HFFc6 (cell line): Measurements from ENCODE around the gene ARHGAP28. TPM values are rescaled to one million over a fixed set of nuclear protein-coding genes. Genes with fewer than 3 reads are reported as not detected.
A peak's percentile ranks its signal among the peaks of the same experiment; 100 is the strongest.

ENCODE experiments used
- DNase-seq: peaks from one replicate; pipeline ENCODE4 v3.0.0-alpha.2; 2018
- H3K27ac Mint-ChIP-seq: 2 replicates; pipeline ENCODE4 v1.8.0; 2020; ENCODE audit warnings: mild to moderate bottlenecking, mixed read lengths
- H3K27me3 Mint-ChIP-seq: 2 replicates; pipeline ENCODE4 v1.8.0; 2021; ENCODE audit warnings: mild to moderate bottlenecking, moderate library complexity, mixed read lengths; ENCODE audit not compliant: insufficient read depth
- H3K36me3 Mint-ChIP-seq: 2 replicates; pipeline ENCODE4 v1.8.0; 2021; ENCODE audit warnings: low read depth, mixed read lengths
- H3K4me1 Mint-ChIP-seq: 2 replicates; pipeline ENCODE4 v1.8.0; 2020; ENCODE audit warnings: low read depth, mixed read lengths
- H3K4me3 Mint-ChIP-seq: 2 replicates; pipeline ENCODE4 v1.8.0; 2020; ENCODE audit warnings: mild to moderate bottlenecking, moderate library complexity, mixed read lengths
- H3K9me3 Mint-ChIP-seq: 2 replicates; pipeline ENCODE4 v1.8.0; 2020; ENCODE audit warnings: mild to moderate bottlenecking, mixed read lengths
- CTCF ChIP-seq: fragments of 200-600 bp; sonication (generic); IDR thresholded peaks from 2 replicates; pipeline ENCODE4 v1.5.0; 2021; ENCODE audit warnings: antibody characterized with exemption, mild to moderate bottlenecking
- total RNA-seq, 6 experiments: library from RNA; stranded (reverse); fragmentation: NEBNext Ultra II Directional; extraction: Animal tissue kit (Norgen Biotek cat#: 25700); gene quantifications; 2 replicates in 1 of 6; 3 replicates in 5 of 6; pipeline ENCODE4 v1.2.3, GENCODE V29; 2021

The ARHGAP28 gene
- total RNA-seq, 6 experiments from 2014 or later, result 0.05 to 0.97 (median 0.39) TPM; not detected in 1

DNA sequence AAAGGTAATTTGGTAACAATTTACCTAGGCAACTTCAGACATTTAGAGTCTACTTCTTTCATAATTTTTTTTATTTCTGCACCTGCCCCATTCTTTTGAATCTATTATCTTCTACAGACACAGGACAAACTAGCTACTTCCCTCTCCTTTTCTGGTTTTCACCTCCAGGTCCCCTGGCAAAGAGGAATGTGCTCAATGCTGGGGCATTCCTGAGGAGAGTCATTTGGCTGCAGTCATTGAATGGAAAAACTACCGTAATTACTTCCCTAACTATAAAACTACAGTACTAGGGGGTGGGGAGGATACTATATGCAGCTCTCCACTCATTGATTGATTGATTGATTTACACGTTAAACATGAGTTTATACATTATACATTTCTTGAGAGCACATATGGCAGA is 11.2 kb upstream of the ARHGAP28 start:
- H3K4me1 Mint-ChIP-seq, result peaks cover 17% of the 10 kb centered on the region; the same call in 1 of the 2 replicates
- no peak overlapping the region for H3K27ac Mint-ChIP-seq
- peaks cover 23% of the 10 kb centered on the region for H3K9me3 Mint-ChIP-seq
- H3K27me3 Mint-ChIP-seq, result peaks cover 2% of the 10 kb centered on the region
- no peak for DNase-seq
- H3K36me3 Mint-ChIP-seq, result no peaks in the 10 kb centered on the region
- no peak for TF ChIP-seq CTCF
- H3K4me3 Mint-ChIP-seq, result no peak overlapping the region

GRCh38 chr18:6719098-6719846 is 10.2 kb upstream of the ARHGAP28 start:
- no peak overlapping the region for H3K27ac Mint-ChIP-seq
- H3K9me3 Mint-ChIP-seq, result peaks cover 17% of the 10 kb centered on the region
- TF ChIP-seq CTCF, result no peak
- DNase-seq, result no peak
- peaks cover 2% of the 10 kb centered on the region for H3K27me3 Mint-ChIP-seq
- no peaks in the 10 kb centered on the region for H3K36me3 Mint-ChIP-seq
- H3K4me3 Mint-ChIP-seq, result no peak overlapping the region
- peaks cover 17% of the 10 kb centered on the region; the same call in 1 of the 2 replicates for H3K4me1 Mint-ChIP-seq

DNA sequence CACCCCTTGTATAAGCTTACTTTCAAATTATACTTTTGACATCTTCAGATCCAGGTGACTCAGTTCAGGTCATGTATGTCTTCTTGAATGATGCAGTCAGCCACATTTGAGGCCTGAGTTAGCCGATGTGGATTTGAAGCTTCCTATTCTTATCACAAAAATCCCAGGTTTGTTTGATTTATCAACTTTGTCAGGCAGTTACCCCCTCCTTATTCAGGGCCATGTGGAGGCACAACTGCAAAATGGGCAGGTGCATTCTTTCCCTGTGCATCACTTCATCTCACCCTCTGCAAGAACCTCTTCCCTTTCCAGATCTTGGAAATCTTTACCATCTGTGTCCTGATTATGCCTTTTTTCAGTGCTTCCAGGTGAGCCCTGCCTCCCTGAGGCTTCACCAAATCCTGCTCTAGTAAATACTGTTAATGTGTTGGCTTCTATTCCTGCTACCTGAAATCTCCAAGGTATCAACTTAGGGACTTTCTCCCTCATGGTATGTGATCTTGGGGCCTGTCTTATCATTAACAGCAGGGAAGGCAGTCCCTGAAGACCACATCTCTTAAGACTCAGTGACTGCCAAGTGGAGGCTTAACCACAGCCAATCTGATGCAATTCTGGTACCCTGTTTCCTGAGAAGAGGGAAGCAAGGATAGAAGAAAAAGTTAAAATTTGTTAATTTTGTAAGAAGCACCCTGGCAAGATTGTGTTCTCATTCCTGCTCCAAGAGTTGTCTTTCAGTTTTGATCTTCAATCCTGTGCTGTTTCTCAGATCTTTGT is 9.4 kb upstream of the ARHGAP28 start:
- Mint-ChIP-seq H3K27ac (peak overlapping the region; percentile 49; the same call in 1 of the 2 replicates), H3K4me3 (no peak overlapping the region), H3K27me3 (peaks cover 2% of the 10 kb centered on the region), H3K4me1 (peaks cover 17% of the 10 kb centered on the region; the same call in 1 of the 2 replicates), H3K36me3 (no peaks in the 10 kb centered on the region), H3K9me3 (peaks cover 17% of the 10 kb centered on the region)
- DNase-seq, result no peak
- no peak for TF ChIP-seq CTCF

GRCh38 chr18:6721755-6722154 is 7.8 kb upstream of the ARHGAP28 start:
- Mint-ChIP-seq H3K4me3 (no peak overlapping the region), H3K27me3 (no peaks in the 10 kb centered on the region), H3K27ac (no peak overlapping the region), H3K4me1 (peaks cover 17% of the 10 kb centered on the region; the same call in 1 of the 2 replicates), H3K9me3 (peaks cover 16% of the 10 kb centered on the region), H3K36me3 (no peaks in the 10 kb centered on the region)
- no peak for DNase-seq
- TF ChIP-seq CTCF, result no peak

- Mint-ChIP-seq H3K4me3 (no peak overlapping the region), H3K27ac (no peak overlapping the region), H3K9me3 (peaks cover 17% of the 10 kb centered on the region), H3K4me1 (peaks cover 17% of the 10 kb centered on the region; the same call in 1 of the 2 replicates), H3K27me3 (no peaks in the 10 kb centered on the region), H3K36me3 (no peaks in the 10 kb centered on the region)
- DNase-seq, result no peak
- TF ChIP-seq CTCF, result no peak
Measured at GRCh38 chr18:6722690-6723089, 6.8 kb upstream of the ARHGAP28 start.
